GM19023 (cell line): ENCODE data around the gene AHNAK2.

Source experiments
- ATAC-seq: cut with Tn5 transposase; IDR thresholded peaks from one replicate; pipeline ENCODE4 v1.9.1; 2021; ENCODE audit warnings: mild to moderate bottlenecking, moderate library complexity; ENCODE audit not compliant: unreplicated experiment

Gene AHNAK2

DNA sequence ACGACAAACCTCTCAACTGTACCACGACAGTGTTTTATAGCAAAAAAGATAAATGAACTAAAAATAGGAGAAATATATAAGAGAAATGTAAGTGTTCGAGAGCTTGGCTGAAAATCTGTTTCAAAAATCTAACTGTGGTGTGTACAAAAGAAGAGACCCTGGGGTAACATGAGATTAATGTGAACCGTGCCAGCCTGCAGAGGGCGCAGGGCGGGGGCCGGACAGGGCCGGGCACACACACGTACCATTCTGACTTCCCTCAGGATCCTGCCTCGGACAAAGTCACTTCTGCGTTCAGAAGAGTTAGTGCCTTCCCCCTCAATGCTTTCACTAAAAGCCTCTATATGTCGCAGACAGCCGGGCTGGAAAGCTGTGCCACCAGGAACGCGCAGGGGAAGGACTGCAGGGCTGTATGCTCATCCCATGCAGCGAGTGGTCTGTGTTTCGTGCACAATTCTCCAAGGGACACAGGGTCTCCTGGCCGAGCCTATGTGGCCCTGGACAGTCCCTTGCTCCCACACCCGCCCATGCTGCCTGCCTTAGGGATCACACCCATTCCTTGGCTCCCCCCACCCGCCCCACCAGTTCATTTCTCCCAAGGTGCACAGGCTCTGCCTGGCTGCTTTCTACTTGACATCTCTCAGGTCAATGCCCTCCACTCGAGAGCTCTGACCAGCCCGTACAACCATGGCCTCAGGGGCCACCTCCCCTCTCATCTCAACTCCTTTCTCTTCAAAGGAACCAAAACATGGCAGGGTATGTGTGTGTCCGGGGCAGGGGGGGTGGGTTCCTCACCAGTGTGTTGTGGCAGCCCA lies 34.2 kb upstream of the AHNAK2 start:
- ATAC-seq = no peak

- ATAC-seq = no peak
These were observed 33.3 kb upstream of the AHNAK2 start for GRCh38 chr14:105011312-105011990.

GRCh38 chr14:105010891-105011291 lies 32.7 kb upstream of the AHNAK2 start:
- no peak for ATAC-seq

GRCh38 chr14:105010106-105010505 lies 31.9 kb upstream of the AHNAK2 start:
- ATAC-seq = no peak

DNA sequence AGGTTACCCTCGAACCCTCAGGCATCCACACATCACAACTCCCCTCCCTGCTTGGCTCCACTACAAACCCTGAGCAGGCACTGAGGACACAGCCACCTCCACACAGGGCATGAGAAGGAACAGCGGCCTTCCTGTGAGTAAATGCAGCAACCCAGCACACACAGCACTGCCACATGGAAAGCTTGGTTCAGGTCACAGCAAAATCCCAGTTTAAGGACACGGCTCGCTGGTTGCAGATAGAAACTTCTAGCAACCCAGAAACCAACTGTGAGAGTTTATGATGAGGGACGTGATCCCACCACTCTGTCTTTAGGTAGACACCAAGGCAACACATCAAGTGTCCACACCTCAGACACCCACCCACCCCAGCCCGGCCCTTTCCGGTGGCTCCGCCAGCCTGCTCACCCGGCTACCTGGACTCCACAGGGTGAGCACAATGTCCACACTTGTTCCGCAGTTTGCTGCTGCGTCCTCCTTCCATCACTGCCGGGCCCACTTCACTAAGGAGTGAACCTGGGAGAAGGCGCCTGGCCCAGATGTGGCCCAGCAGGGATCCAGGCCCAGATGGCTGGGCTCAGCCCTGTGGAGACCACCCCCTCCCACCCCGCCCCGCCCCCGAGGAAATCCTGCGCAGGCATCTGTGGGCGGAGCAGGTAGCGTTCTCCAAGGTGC lies 29.6 kb upstream of the AHNAK2 start:
- ATAC-seq = no peak

DNA sequence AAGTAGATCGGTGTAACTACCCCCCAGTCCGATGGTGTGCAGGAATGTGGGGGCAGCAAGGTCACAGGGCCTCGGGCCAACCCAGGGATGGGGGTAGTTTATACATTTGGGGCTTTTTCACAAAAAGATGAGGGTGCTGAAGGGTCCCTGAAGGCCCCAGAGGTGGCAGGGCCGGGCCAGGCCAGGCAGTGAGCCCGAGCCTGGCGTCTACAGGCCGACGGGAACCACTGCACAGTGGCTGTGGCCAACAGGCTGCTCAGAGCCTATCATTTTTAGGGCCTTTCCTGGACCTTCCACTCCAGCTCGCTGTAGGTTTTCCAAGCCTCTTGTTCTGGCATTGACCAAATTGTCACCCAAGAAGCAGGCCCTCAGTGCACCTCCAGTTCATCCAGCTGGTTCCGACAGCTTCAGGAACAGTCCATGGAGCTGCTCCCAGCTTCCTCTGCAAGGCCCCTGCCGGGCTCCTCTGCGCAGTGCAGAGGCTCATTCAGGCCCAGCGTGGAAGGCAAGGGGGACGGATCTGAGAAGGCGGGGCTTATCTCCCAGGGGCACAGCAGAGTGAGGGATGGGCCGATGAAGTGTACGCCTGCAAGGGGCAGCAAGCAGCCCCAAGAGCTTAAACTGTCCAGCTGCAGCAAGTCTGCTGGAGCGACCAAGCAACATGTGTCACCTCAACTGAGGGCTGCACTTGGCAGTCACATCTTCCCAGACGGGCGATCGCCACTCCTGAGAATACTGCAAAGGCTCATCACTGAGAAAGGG lies 28.8 kb upstream of the AHNAK2 start:
- ATAC-seq = no peak

GRCh38 chr14:105005929-105006830 lies 28.0 kb upstream of the AHNAK2 start:
- ATAC-seq = no peak

DNA sequence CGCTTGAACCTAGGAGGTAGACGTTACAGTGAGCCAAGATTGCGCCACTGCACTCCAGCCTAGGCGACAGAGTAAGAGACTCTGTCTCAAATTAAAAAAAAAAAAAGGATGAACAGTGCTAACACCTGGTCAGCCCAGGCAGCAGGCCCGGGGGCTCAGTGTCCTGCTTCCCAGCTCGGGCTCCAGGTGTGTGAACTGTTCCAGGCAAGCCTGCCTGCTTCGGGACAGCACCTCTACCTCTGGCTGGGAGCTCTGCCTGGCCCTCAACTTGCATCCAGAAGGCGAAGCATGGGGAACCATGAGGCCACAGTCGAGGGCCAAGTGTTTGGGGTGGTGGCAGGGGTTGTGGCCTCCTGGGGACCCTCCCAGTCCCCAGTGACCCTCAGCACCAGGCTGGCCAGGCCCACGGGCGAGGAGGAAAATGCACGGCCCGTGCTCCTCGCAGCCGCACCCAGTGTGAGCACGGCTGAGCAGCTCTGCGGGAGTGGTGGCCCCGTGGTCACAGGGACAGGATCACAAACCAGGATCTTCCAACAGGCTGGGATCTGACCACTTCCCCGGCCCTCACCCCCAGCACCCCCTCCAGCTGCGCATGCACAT lies 27.3 kb upstream of the AHNAK2 start:
- no peak for ATAC-seq

DNA sequence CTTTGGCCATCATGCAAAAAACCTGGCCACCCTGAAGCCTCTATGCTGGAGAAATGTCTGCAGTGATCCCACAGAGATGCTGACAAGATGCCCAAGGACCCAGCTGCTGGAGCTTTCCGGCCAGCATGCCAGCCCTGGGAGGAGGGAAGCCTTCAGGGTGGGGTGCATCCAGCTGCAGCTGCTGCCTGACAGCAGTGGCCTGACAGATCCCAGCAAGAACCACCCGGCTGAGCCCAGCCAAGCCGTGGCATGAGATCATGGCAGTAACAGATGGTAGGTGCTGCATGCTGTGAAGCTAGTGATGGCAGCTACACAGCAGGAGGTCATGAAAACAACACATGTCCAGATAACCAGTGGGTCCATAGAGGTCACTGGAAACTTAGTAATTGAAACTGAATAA lies 21.2 kb upstream of the AHNAK2 start:
- no peak for ATAC-seq

DNA sequence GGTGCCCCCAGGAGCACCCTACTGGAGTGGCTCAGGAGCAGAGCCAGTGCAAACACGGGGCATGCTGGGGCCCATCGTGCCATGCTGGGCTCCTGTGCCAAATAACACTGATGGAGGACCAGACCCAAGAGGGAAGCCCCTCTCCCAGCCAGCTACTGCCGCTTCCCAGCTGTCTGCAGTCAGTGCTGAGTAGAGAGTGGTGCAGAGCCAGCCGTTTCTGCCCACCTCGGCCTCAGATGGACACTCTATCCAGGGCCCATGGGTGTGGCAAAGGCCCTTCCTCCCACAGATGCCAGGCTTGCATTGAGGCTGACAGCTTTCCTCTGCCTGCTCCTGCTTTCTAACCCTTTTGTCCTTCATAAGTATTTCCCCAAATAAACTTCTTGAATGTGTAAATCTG lies 20.6 kb upstream of the AHNAK2 start:
- ATAC-seq = no peak

- ATAC-seq = no peak
These were observed 18.3 kb upstream of the AHNAK2 start for GRCh38 chr14:104996483-104996882.

- no peak for ATAC-seq
These were observed 17.9 kb upstream of the AHNAK2 start for GRCh38 chr14:104996032-104996431.

DNA sequence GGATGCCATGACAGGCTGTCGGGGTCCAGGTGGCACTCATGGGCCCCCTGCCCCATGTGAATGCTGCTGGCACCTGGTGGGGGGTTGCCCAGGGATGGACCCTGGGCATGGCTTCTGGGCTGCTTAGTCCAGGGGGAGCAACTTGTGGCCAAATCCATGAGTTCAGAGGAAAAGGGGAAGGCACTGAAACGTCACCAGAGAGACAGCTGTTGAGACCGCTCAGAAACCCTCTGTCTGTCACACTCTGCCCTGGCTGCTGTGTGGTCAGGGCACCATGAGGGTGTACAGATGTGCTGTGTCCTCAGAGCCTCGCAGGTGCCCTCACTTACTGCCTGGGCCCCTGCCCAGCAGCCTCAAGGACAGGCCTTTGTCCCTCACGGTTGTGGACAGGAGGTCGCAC lies 16.8 kb upstream of the AHNAK2 start:
- no peak for ATAC-seq

DNA sequence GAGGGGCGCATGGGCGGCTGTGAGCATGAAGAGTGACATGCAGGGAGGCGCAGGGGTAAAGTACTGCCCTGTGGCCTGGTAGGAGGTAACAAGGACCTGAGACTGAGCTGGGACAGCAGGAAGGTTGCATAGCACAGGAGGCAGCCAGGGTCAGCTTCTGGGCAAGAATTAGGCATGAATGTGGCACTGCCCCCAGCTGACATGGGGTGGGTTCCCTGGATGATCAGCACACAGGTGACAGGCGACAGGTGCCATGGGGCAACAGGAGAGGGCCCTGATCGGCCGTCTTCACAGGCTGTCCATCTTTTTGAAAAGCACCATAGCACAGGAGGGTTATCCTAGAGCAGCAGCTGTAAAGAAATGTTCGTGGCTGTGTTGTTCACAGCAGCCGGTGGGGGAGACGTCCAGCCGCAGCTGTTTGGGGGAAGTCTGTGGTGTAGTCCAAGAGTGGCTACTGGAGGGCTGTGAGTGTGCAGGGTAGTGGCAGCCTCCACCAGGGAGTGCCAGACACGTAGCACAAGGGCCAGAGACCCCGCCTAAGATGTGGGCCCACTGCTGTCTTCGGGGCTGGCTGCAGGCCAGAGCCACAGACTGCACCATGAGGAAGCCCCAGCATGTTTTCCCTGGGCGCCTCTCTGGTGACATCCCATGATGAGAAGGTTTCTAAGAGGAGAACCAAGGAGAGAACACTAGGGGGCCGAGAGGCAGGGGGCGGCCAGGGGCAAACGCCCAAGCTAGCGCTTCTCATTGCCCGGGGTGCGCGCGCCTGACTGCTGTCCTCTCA lies 15.8 kb upstream of the AHNAK2 start:
- ATAC-seq = no peak

DNA sequence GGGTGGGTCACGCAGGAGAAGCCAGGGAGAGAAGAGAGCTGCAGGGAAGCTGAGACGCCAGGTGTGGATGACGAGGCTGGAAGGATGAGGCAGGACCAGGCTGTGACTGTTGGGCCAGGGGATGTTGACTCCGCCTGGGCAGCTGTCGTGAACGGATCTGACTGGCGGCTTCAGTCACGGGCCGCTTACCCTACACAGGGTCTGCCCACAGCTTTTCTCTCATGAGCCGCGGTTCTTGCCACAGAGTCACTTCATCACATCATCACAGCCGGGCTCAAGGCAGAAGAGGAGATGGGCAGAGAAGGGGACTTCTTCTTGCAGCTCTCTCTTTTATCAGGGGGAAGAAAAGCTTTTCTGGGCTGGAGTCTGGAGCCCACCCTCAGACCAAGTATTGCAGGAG lies 15.1 kb upstream of the AHNAK2 start:
- no peak for ATAC-seq

DNA sequence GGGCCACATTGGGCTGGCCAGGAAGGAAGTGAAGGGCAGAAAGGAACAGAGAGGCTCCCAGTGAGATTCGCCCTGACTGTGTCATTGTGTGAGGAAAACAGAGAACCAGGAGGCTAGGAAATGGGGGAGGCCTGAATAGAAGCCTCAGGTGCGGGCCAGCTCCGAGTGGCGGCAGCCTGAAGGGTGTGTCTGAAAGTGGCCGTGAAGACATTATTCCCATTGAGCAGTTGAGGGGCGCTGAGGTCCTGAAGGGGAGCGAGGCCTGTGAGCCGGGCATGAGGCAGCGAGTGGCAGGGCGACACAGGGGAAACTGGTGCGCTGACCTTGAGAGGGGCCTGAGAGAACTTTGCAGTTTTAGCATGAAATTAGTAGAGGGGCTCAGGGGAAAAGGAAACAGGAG lies 14.3 kb upstream of the AHNAK2 start:
- ATAC-seq = no peak

DNA sequence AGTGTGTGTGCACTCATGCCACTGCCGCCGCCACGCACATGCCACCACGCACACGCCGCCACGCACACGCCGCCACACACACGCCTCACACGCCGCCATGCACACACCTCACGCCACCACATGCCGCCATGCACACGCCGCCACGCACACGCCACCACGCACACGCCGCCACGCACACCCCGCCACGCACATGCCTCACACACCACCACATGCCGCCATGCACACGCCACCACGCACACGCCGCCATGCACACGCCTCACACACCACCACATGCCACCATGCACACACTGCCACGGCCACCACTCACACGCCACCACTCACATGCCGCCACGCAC lies 13.7 kb upstream of the AHNAK2 start:
- ATAC-seq = no peak

GRCh38 chr14:104989951-104990303 lies 11.8 kb upstream of the AHNAK2 start:
- no peak for ATAC-seq

DNA sequence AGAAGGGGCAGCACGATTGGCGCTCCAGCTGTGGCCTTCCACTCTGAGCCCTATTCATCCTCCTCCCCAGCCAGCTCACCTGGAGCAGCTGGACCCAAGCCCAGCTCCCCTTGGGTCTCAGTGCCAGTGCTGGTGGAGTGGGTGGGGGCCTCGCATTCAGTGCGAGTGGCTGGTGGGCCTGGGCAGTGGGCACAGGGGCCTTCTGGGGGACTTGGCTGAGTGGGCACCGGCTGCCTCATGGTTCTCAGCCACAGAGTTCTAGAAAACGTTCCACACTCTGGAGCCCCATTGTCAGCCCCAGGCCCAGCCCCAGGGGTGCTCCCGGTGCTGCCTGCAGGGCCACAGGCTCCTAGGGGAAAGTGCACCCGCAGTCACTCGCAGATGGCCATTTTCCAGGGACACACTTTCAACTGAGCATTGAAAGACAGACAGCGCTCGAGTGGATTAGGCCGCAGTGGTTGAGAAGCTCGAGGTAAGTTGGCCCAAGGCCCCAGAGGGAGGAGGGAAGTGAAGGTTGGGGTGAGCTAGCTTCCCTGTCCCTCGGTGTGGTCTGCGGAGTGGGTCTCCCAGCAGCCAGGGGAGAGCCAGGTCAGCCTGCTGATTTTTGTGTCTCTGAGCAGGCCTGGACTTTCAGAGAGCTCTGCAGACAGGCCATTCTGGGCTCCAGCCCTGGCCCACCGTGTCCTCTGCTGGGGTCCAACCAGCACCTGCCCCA lies 11.2 kb upstream of the AHNAK2 start:
- ATAC-seq = no peak
